Activated CD4-positive, alpha-beta T cell treated with anti-CD3 and anti-CD28 coated beads, Interleukin-2, amount 50 U/mL, for 16 hours (primary cell): ENCODE results near the gene ANO3.
A peak's percentile ranks its signal among the peaks of the same experiment; 100 is the strongest.
"Not testable (repeated sequence)": the region's sequence is repeated elsewhere in the genome, so short reads cannot be mapped to it uniquely, and the experiment has no call there.

Source experiments
- DNase-seq: peaks from one replicate; pipeline ENCODE4 v3.0.0-alpha.2; 2020

The ANO3 gene

GRCh38 chr11:26331911-26332571 is at the start of gene ANO3:
Gene ANO3 (plus strand): TSS chr11:26332130. CDS start chr11:26332276, 146 bp downstream.
- DNase-seq: peak; percentile 16

- DNase-seq: no peak
Measured at GRCh38 chr11:26283852-26284408, 48.0 kb upstream of the ANO3 start.

- DNase-seq: no peak
Measured at GRCh38 chr11:26285608-26286007, 46.3 kb upstream of the ANO3 start.

GRCh38 chr11:26286472-26287066 is 45.4 kb upstream of the ANO3 start:
- DNase-seq: no peak

- DNase-seq: no peak
Measured at GRCh38 chr11:26287067-26287518, 44.8 kb upstream of the ANO3 start.

- DNase-seq: peak; percentile 26
Measured at GRCh38 chr11:26297189-26297975, 34.5 kb upstream of the ANO3 start.

GRCh38 chr11:26316372-26316771 is 15.6 kb upstream of the ANO3 start:
- DNase-seq: not testable (repeated sequence)

- DNase-seq: no peak
Measured at GRCh38 chr11:26319906-26320305, 12.0 kb upstream of the ANO3 start.

GRCh38 chr11:26321516-26321915 is 10.4 kb upstream of the ANO3 start:
- no peak for DNase-seq

- no peak for DNase-seq
Measured at GRCh38 chr11:26322335-26323067, 9.4 kb upstream of the ANO3 start.

GRCh38 chr11:26323837-26324236 is 8.1 kb upstream of the ANO3 start:
- DNase-seq: no peak

GRCh38 chr11:26324270-26324669 is 7.7 kb upstream of the ANO3 start:
- DNase-seq: no peak

- no peak for DNase-seq
Measured at GRCh38 chr11:26326793-26327400, 5.0 kb upstream of the ANO3 start.

- DNase-seq: no peak
Measured at GRCh38 chr11:26329206-26329605, 2.7 kb upstream of the ANO3 start.

GRCh38 chr11:26330262-26330661 is 1.7 kb upstream of the ANO3 start:
- DNase-seq: no peak

- DNase-seq: no peak
Measured at GRCh38 chr11:26332572-26332915, 614 bp downstream of the ANO3 start.

GRCh38 chr11:26333906-26334305 is 2.0 kb downstream of the ANO3 start:
- DNase-seq: no peak

- DNase-seq: no peak
Measured at GRCh38 chr11:26335903-26336302, 4.0 kb downstream of the ANO3 start.

- DNase-seq: no peak
Measured at GRCh38 chr11:26344647-26345046, 12.7 kb downstream of the ANO3 start.

- no peak for DNase-seq
Measured at GRCh38 chr11:26348776-26349175, 16.8 kb downstream of the ANO3 start.

GRCh38 chr11:26350002-26350401 is 18.1 kb downstream of the ANO3 start:
- no peak for DNase-seq

GRCh38 chr11:26353010-26353409 is 21.1 kb downstream of the ANO3 start:
- no peak for DNase-seq

GRCh38 chr11:26359055-26359454 is 27.1 kb downstream of the ANO3 start:
- no peak for DNase-seq
